HEK293 (cell line): Measurements from ENCODE around the gene TRIM40.

ENCODE experiments used
- ZNF274 ChIP-seq, 2 experiments: fragments of 200-500 bp in 1 of 2; fragments of 450-650 bp in 1 of 2; sonication (Bioruptor generic) in 1 of 2; formaldehyde crosslinking in 1 of 2; IDR thresholded peaks; 2 replicates each; pipeline versions ENCODE4 v1.5.1 to v1.6.1; 2014 to 2016; ENCODE audit warnings: borderline replicate concordance in 1 of 2, inconsistent platforms in 1 of 2, low read length in 1 of 2, missing biosample characterization in 1 of 2, missing genetic modification characterization in 1 of 2
- ZNF292 ChIP-seq: fragments of 450-650 bp; formaldehyde crosslinking; IDR thresholded peaks from 2 replicates; pipeline ENCODE4 v1.5.1; 2016; ENCODE audit warnings: low read depth, missing biosample characterization, missing genetic modification characterization, borderline replicate concordance
- TF ChIP-seq, protein P1 (sequence below): fragments of 450-650 bp; formaldehyde crosslinking; IDR thresholded peaks from 2 replicates; pipeline ENCODE4 v1.5.1; 2016; ENCODE audit warnings: missing biosample characterization, missing genetic modification characterization

DNA sequence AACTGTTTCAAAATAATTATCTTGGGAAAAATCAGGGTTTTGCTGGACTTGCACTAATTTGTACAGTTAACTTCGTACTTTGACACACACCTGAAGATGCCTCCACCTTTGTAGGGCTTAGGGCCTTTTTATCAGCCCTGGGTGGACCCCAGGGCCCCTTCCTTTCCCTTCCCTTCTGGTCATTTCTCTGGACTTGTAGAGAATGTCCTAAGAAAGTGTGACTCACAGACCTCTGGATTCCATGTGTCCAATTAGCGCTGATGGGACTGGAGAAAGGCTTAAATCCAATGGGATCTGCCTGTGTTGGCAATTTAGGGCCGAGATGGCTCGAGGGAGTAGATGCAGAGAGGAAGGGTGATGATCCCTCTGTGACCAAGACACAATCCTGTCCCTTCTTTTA lies 36.7 kb downstream of the TRIM40 start:
- no peak for TF ChIP-seq ZNF292 (tag by site-specific recombination)
- no peak for TF ChIP-seq ZNF274 (IDR thresholded peaks at IDR 0.05; ENCODE audit: low read length)
- no peak for TF ChIP-seq ZNF274 (tag by site-specific recombination; IDR thresholded peaks at IDR 0.05; ENCODE audit: borderline replicate concordance)
- TF ChIP-seq, protein P1, sequence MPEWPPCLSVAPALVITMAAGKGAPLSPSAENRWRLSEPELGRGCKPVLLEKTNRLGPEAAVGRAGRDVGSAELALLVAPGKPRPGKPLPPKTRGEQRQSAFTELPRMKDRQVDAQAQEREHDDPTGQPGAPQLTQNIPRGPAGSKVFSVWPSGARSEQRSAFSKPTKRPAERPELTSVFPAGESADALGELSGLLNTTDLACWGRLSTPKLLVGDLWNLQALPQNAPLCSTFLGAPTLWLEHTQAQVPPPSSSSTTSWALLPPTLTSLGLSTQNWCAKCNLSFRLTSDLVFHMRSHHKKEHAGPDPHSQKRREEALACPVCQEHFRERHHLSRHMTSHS (tag by site-specific recombination), result no peak
